ENCODE results near the gene TNRC6A.

DNA sequence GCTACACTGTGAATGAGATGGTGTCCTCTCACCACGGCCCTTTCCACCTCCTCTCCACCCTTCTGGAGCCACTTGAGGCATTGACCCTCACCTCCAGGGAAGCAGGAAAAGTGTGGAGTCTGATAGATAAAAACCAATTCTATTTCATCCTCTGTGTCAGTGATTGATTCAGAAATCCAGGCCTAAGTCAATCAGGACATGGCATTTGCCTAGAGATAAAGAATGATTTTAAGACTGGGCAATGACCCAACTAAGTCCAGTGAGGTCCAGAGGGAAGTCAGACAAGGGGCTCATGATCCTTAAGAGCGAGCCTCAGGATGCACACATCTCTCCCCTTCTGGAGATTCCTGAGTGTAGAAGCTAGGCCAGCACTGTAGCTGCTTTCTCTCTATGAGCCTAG lies 41.1 kb upstream of the TNRC6A start:
- TF ChIP-seq CTCF (conservative IDR thresholded peaks at IDR 0.05; ENCODE audit: low read length): no peak
- no peak for TF ChIP-seq EZH2phosphoT487 (IDR thresholded peaks at IDR 0.05; ENCODE audit: borderline replicate concordance)
